Peyer's patch (tissue), 4 donors: ENCODE results near the gene RND1. TPM values are rescaled to one million over a fixed set of nuclear protein-coding genes. Genes with fewer than 3 reads are reported as not detected.
"Not testable (repeated sequence)": the region's sequence is repeated elsewhere in the genome, so short reads cannot be mapped to it uniquely, and the experiment has no call there.

Source experiments
- DNase-seq, 3 donors: peaks; one replicate each; pipeline ENCODE4 v3.0.0-alpha.2; 2017 to 2019
- H3K27ac ChIP-seq, 4 donors: fragments of 200-600 bp; sonication (generic); one replicate each; pipeline ENCODE4 v1.5.1; 2016 to 2019
- H3K27me3 ChIP-seq, 2 donors: fragments of 200-600 bp; sonication (generic); one replicate each; pipeline ENCODE4 v1.5.1; 2019
- H3K36me3 ChIP-seq, 3 donors: fragments of 200-600 bp; sonication (generic); one replicate each; pipeline ENCODE4 v1.5.1; 2016 to 2019
- H3K4me1 ChIP-seq, 4 donors: fragments of 200-600 bp; sonication (generic); one replicate each; pipeline ENCODE4 v1.5.1; 2016 to 2019
- H3K4me3 ChIP-seq, 4 donors: fragments of 200-600 bp; sonication (generic); 1 replicate in 3 of 4; 2 replicates in 1 of 4; pipeline ENCODE4 v1.5.1; 2016 to 2019; ENCODE audit warnings: mild to moderate bottlenecking in 1 of 4
- H3K9me3 ChIP-seq, 4 donors: fragments of 200-600 bp; sonication (generic); one replicate each; pipeline ENCODE4 v1.5.1; 2016 to 2019; ENCODE audit warnings: mild to moderate bottlenecking in 1 of 4
- POLR2A ChIP-seq, 2 donors: fragments of 450-650 bp; IDR thresholded peaks; one replicate each; pipeline ENCODE4 v1.5.1; 2017; ENCODE audit warnings: antibody characterized with exemption in 2 of 2, mild to moderate bottlenecking in 2 of 2, moderate library complexity in 2 of 2
- total RNA-seq, 4 donors: library from RNA; depleted of rRNA; stranded (reverse); fragments of >200 nt; gene quantifications; one replicate each; pipeline ENCODE4 v1.1.0, GENCODE V29; 2016
- TF ChIP-seq, protein P1 (sequence below), 6 experiments: fragments of 450-650 bp in 4 of 6; fragments of 200-600 bp in 2 of 6; sonication (generic) in 1 of 6; IDR thresholded peaks; one replicate each; pipeline ENCODE4 v1.5.1; 2017 to 2019; ENCODE audit warnings: antibody characterized with exemption in 6 of 6, mild to moderate bottlenecking in 3 of 6, moderate library complexity in 1 of 6

Gene RND1
- total RNA-seq, 4 donors from 2014 or later = 0.80 to 2.2 (median 1.6) TPM; not detected in 1

DNA sequence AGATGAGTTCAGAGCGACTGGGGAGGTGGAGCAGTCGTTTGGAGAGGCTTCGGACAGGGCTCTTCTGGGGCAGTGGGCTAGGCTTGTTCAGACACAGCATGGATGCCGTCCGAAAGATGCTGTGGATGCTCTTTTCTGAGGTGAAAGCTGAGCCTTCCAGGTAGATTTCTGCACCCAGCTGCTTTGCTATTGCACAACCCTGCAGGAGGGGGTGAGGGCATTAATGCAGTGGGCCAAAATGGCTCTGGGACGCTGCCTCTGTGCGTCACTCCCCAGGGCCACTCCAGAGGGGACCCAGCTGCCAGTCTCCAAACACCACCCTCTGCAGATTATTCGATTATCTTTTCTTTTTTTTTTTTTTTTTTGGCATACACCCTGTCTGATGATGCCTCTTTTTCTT, 7.6 kb downstream of the RND1 start:
- no peak for DNase-seq
- peaks cover 0 to under 1% (median 0%) of the 10 kb centered on the region in 4 donors for H3K4me1 ChIP-seq
- no peaks in the 10 kb centered on the region for H3K27me3 ChIP-seq
- no peak overlapping the region for H3K4me3 ChIP-seq
- H3K27ac ChIP-seq = no peak overlapping the region
- no peaks in the 10 kb centered on the region for H3K36me3 ChIP-seq
- H3K9me3 ChIP-seq = no peaks in the 10 kb centered on the region
- TF ChIP-seq, protein P1, sequence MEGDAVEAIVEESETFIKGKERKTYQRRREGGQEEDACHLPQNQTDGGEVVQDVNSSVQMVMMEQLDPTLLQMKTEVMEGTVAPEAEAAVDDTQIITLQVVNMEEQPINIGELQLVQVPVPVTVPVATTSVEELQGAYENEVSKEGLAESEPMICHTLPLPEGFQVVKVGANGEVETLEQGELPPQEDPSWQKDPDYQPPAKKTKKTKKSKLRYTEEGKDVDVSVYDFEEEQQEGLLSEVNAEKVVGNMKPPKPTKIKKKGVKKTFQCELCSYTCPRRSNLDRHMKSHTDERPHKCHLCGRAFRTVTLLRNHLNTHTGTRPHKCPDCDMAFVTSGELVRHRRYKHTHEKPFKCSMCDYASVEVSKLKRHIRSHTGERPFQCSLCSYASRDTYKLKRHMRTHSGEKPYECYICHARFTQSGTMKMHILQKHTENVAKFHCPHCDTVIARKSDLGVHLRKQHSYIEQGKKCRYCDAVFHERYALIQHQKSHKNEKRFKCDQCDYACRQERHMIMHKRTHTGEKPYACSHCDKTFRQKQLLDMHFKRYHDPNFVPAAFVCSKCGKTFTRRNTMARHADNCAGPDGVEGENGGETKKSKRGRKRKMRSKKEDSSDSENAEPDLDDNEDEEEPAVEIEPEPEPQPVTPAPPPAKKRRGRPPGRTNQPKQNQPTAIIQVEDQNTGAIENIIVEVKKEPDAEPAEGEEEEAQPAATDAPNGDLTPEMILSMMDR (IDR thresholded peaks at IDR 0.05) = no peak
- no peak for TF ChIP-seq POLR2A (IDR thresholded peaks at IDR 0.05)

DNA sequence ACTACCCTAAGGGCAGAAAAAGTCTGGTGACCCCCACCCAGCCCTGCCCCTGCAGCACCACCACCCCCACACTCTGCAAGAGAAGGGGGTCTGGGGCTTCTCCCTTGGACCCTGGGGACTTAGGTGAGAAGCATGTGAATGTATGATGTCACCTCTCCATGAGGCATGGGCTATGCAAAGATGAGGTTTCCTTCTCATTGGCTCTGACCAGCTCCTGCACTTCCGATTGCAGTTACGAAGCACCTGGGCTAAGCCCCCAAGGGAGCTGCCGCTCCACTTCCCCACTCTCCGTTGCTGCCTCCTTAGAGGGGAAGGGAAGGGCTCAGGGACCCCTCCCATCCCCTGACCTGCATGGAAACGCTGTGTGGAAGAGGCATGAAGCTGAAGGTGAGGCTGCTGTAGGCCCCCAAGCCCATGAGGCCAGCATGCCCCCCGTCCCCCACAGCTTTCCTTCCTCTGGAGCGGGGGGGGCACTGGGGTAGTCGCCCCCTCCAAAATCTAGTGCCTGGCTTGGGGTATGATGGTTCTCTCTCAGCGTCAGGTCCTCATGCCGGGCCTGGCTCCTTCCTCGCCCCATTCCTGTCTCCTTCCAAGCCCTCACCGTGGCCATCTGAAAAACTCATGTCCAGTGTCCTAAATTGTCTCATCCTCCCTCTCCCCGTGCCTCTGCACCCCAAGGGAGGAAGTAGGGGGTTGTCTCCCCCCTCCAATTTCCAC, 8.2 kb downstream of the RND1 start:
- no peaks in the 10 kb centered on the region for H3K36me3 ChIP-seq
- TF ChIP-seq POLR2A (IDR thresholded peaks at IDR 0.05) = no peak
- TF ChIP-seq, protein P1 (IDR thresholded peaks at IDR 0.05) = no peak
- no peaks in the 10 kb centered on the region for H3K9me3 ChIP-seq

DNA sequence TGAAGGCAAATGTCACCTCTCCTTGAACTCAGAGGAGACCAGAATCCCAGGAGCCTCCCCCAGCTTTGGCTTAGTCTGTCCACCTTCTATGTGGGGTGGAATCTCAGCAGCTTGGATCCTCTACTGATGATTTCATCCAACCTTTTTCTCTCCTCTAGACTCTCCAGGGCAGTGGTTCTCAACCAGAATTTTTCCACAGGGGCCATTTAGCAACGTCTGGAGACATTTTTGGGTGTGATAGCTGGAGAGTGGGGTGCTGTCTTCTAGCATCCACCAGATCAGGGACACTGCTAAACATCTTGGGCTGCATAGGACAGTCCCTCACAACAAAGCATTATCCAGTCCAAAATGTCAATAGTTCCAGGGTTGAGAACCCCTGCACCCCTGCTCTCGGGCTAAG, 9.3 kb downstream of the RND1 start:
- no peaks in the 10 kb centered on the region for H3K27me3 ChIP-seq
- TF ChIP-seq POLR2A (IDR thresholded peaks at IDR 0.05) = no peak
- TF ChIP-seq, protein P1 (IDR thresholded peaks at IDR 0.05) = no peak

More for the DNA sequence above, 8.2 kb downstream of the RND1 start:
- no peaks in the 10 kb centered on the region for H3K27me3 ChIP-seq
- H3K4me1 ChIP-seq = peaks cover 0 to 7% (median 0%) of the 10 kb centered on the region in 4 donors
- no peak overlapping the region for H3K4me3 ChIP-seq
- no peak overlapping the region for H3K27ac ChIP-seq
- DNase-seq = no peak

GRCh38 chr12:48854932-48855331, 10.7 kb downstream of the RND1 start:
- H3K4me1 ChIP-seq = peaks cover 0 to 21% (median 5%) of the 10 kb centered on the region in 4 donors
- not testable (repeated sequence) for H3K9me3 ChIP-seq, H3K27me3 ChIP-seq, H3K27ac ChIP-seq, H3K36me3 ChIP-seq, DNase-seq, H3K4me3 ChIP-seq

More for the DNA sequence above, 9.3 kb downstream of the RND1 start:
- Histone ChIP-seq H3K4me1 (peaks cover 0 to 7% (median 0%) of the 10 kb centered on the region in 4 donors), H3K4me3 (no peak overlapping the region), H3K27ac (no peak overlapping the region), H3K9me3 (no peaks in the 10 kb centered on the region), H3K36me3 (no peaks in the 10 kb centered on the region)
- DNase-seq = no peak

DNA sequence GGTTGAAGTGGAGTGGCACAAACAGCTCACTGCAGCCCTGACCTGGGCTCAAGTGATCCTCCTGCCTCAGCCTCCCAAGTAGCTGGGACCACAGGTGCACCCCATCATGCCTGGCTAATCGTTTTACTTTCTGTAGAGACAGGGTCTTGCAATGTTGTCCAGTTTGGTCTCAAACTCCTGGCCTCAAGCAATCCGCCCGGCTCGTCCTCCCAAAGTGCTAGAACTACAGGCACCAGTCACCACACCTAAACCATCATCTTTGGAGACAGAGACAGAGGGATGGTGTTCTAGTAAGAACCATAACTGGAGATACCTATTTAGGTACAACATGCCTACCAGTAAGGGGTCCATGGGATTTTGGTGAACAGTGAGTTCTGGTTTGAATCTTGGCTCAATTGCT, 11.2 kb downstream of the RND1 start:
- TF ChIP-seq, protein P1 (IDR thresholded peaks at IDR 0.05) = no peak
- TF ChIP-seq POLR2A (IDR thresholded peaks at IDR 0.05) = no peak
- Histone ChIP-seq H3K36me3 (no peaks in the 10 kb centered on the region), H3K4me1 (peaks cover 0 to 25% (median 5%) of the 10 kb centered on the region in 4 donors), H3K27ac (no peak overlapping the region), H3K4me3 (no peak overlapping the region), H3K9me3 (no peaks in the 10 kb centered on the region), H3K27me3 (no peaks in the 10 kb centered on the region)
- DNase-seq = no peak
